Heart left ventricle (tissue), 16 donors: ENCODE data around the gene NRP1. TPM values are rescaled to one million over a fixed set of nuclear protein-coding genes. Genes with fewer than 3 reads are reported as not detected.

Source experiments
- ATAC-seq, 4 donors: fragments of 200-7000 bp; cut with Tn5 transposase; one replicate each; pipeline ENCODE4 v1.9.1; 2020 to 2022; ENCODE audit warnings: moderate library complexity in 4 of 4, mild to moderate bottlenecking in 3 of 4, moderate number of reproducible peaks in 1 of 4
- DNase-seq, 5 donors: peaks; one replicate each; pipeline ENCODE4 v3.0.0-alpha.2; 2020
- H3K27ac ChIP-seq, 12 donors: fragments of 200-600 bp; sonication (generic) in 4 of 12; one replicate each; pipeline versions ENCODE4 v1.5.0 to v1.8.0; 2016 to 2022; ENCODE audit warnings: mild to moderate bottlenecking in 2 of 12
- H3K27me3 ChIP-seq, 9 donors: fragments of 200-600 bp; sonication (generic) in 2 of 9; one replicate each; pipeline versions ENCODE4 v1.5.1 to v1.8.0; 2016 to 2022; ENCODE audit warnings: mild to moderate bottlenecking in 3 of 9
- H3K36me3 ChIP-seq, 9 donors: fragments of 200-600 bp; sonication (generic) in 2 of 9; one replicate each; pipeline versions ENCODE4 v1.5.0 to v1.8.0; 2018 to 2022; ENCODE audit warnings: mild to moderate bottlenecking in 2 of 9
- H3K4me1 ChIP-seq, 12 donors: fragments of 200-600 bp; sonication (generic) in 4 of 12; one replicate each; pipeline versions ENCODE4 v1.5.0 to v1.8.0; 2016 to 2022; ENCODE audit warnings: mild to moderate bottlenecking in 3 of 12
- H3K4me3 ChIP-seq, 12 donors: fragments of 200-600 bp; sonication (generic) in 4 of 12; one replicate each; pipeline versions ENCODE4 v1.5.0 to v1.8.0; 2017 to 2022; ENCODE audit warnings: mild to moderate bottlenecking in 9 of 12, moderate library complexity in 4 of 12
- H3K9me3 ChIP-seq, 12 donors: fragments of 200-600 bp; sonication (generic) in 4 of 12; one replicate each; pipeline versions ENCODE4 v1.5.0 to v1.8.0; 2016 to 2022; ENCODE audit warnings: mild to moderate bottlenecking in 1 of 12
- POLR2A ChIP-seq, 2 donors: fragments of 450-650 bp; IDR thresholded peaks; one replicate each; pipeline ENCODE4 v1.6.1; 2017; ENCODE audit warnings: antibody characterized with exemption in 2 of 2, mild to moderate bottlenecking in 2 of 2, moderate library complexity in 2 of 2
- WGBS, 4 donors: extraction: QIAGEN DNeasy Blood & Tissue Kit in 2 of 4; methylation state at CpG; one replicate each; pipeline versions ENCODE4 v1.1.5 to v1.1.7; 2013 to 2018; 5-methylcytosine and 5-hydroxymethylcytosine counted together
- intact Hi-C, 10 donors: fragments of 100-400 bp; cut with DNase I; formaldehyde crosslinking; loops; one replicate each; pipeline versions ENCODE4 v1.11.1 to v1.14.2; 2022
- polyA plus RNA-seq, 2 donors: library from polyadenylated mRNA; stranded (reverse); fragments of 200-250 nt; gene quantifications; one replicate each; pipeline ENCODE4 v1.2.3, GENCODE V29; 2013
- total RNA-seq, 9 donors: library from RNA; depleted of rRNA in 2 of 9; stranded (reverse); fragments of >200 nt in 2 of 9; fragmentation: NEBNext Ultra II Directional in 3 of 9; extraction: Animal tissue kit (Norgen Biotek cat#: 25700) in 3 of 9; gene quantifications; one replicate each; pipeline versions ENCODE4 v1.1.0 to v1.2.4, GENCODE V29; 2016 to 2023
- TF ChIP-seq, protein P1 (sequence below), 12 donors: fragments of 200-600 bp; sonication (generic) in 4 of 12; IDR thresholded peaks; one replicate each; pipeline versions ENCODE4 v1.5.0 to v1.8.0; 2018 to 2022; ENCODE audit warnings: antibody characterized with exemption in 12 of 12, mild to moderate bottlenecking in 5 of 12
- donor health status: ischemic (EF 13 %, LVEDD 7.1; RV severe dilation, severe dysfunction).
- donor health status: healthy with polysubstance abuse.
- donor health status: DM: no; HTN: yes; CAD: no.
- donor health status: DM: no; HTN: no; CAD: no.
- donor health status: ischemic (EF 25% LVEDD 6.9; RV normal size, moderate dysfunction).
- donor health status: ischemic (EF 25% LVEDD 5.7; RV mildly dilated, moderate dysfunction).
- donor health status: healthy.
- donor health status: DM: yes; HTN: yes; CAD: no.
- donor health status: ischemic (EF 35%, LVEDD 5.7; RV mildly dilated, moderate dysfunction).
- donor health status: nonischemic (EF 11% LVEDD 7.7; RV severe dilation, severe dysfunction).
- donor health status: DM: yes; HTN: yes; CAD: no.
- donor health status: PGD.
- donor health status: ischemic (EF 29% LVEDD 5.4; RV normal size, mild dysfunction).
- donor health status: nonischemic (EF 23%, LVEDD 6.1; RV moderate dilation, normal function).

The NRP1 gene
- total and polyA plus RNA-seq, 11 donors, result 47.1 to 279 (median 152) TPM

DNA sequence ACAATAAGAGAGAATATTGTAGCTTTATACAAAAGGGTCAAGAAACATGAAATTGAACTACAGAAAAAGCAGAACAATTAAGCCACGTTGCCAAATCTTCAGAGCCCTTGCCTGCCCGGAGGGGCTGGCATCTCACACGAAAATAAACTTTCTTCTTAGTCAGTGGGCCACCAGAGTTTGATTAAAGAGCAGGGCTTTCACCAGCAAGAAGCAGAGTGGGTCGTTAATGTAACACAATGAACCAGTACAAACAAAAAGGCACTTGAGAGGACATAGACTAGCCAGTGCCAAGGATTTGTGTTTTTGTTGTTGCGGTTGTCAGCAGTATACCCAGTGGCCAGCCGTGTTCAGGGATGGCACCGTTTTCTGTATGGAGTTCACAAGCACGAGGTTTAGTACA is 155.4 kb downstream of the NRP1 start:
- WGBS, 4 donors, result 60 to 72% (median 69%) methylated on average over 8 of the region's 8 CpGs
- H3K36me3 ChIP-seq, result peaks cover 0 to 78% (median 54%) of the 10 kb centered on the region in 9 donors

DNA sequence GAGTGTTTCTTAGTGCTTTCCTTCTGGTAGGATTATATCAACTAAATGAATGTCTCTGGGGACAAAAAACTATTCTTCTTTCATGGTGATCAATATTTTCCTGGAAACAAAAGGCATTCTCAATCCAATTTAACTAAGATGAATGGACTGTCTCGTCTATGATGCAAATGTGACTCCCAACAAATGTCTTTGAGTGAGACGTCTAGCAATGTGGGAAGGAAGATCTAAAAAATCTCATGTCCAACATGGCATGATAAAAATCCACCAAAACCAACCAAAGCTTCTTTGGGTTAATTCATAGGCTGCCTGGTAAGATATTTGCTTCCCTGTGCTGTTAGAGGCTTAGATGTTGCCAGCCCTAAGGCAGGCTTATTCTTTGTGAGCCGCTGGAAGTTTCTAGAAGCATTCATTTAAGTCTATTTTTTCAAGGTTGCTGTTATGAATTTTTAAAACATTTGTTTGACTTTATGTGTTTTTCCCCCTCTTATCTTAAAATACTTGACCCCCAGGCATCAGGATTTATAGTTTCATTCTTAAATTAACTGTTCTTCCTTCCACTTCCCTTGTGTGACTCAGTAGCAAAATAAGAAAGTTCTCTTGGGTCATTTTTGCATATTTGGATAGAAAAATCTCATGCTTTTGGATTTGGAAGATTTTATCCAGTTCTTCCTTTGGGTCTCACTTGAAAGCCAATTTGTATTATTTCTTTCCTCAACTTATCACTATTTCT is 156.3 kb downstream of the NRP1 start:
- no peak for ATAC-seq
- Histone ChIP-seq H3K36me3 (peaks cover 0 to 69% (median 45%) of the 10 kb centered on the region in 9 donors), H3K27me3 (no peaks in the 10 kb centered on the region), H3K4me3 (no peak overlapping the region), H3K4me1 (peaks cover 0 to 34% (median 13%) of the 10 kb centered on the region in 12 donors), H3K9me3 (no peaks in the 10 kb centered on the region), H3K27ac (peak overlapping the region in 9 of 12 donors; percentile 11 to 63 (median 53))
- no peak for TF ChIP-seq POLR2A (IDR thresholded peaks at IDR 0.05)
- TF ChIP-seq, protein P1, sequence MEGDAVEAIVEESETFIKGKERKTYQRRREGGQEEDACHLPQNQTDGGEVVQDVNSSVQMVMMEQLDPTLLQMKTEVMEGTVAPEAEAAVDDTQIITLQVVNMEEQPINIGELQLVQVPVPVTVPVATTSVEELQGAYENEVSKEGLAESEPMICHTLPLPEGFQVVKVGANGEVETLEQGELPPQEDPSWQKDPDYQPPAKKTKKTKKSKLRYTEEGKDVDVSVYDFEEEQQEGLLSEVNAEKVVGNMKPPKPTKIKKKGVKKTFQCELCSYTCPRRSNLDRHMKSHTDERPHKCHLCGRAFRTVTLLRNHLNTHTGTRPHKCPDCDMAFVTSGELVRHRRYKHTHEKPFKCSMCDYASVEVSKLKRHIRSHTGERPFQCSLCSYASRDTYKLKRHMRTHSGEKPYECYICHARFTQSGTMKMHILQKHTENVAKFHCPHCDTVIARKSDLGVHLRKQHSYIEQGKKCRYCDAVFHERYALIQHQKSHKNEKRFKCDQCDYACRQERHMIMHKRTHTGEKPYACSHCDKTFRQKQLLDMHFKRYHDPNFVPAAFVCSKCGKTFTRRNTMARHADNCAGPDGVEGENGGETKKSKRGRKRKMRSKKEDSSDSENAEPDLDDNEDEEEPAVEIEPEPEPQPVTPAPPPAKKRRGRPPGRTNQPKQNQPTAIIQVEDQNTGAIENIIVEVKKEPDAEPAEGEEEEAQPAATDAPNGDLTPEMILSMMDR (IDR thresholded peaks at IDR 0.05), result no peak
- intact Hi-C loops, result no loop called here
- DNase-seq, result no peak
- 24 to 76% (median 42%) methylated on average over 3 of the region's 3 CpGs for WGBS, 4 donors

More for the DNA sequence above, 155.4 kb downstream of the NRP1 start:
- no peaks in the 10 kb centered on the region for H3K9me3 ChIP-seq
- H3K4me3 ChIP-seq, result no peak overlapping the region
- DNase-seq (no peak), ATAC-seq (peak in 1 of 4 donors; percentile 10)
- peak overlapping the region in 11 of 12 donors; percentile 3 to 71 (median 53) for H3K27ac ChIP-seq
- intact Hi-C loops, result no loop called here
- peaks cover 0 to 34% (median 13%) of the 10 kb centered on the region in 12 donors for H3K4me1 ChIP-seq
- no peaks in the 10 kb centered on the region for H3K27me3 ChIP-seq
- no peak for TF ChIP-seq POLR2A (IDR thresholded peaks at IDR 0.05)
- TF ChIP-seq, protein P1 (IDR thresholded peaks at IDR 0.05), result no peak

DNA sequence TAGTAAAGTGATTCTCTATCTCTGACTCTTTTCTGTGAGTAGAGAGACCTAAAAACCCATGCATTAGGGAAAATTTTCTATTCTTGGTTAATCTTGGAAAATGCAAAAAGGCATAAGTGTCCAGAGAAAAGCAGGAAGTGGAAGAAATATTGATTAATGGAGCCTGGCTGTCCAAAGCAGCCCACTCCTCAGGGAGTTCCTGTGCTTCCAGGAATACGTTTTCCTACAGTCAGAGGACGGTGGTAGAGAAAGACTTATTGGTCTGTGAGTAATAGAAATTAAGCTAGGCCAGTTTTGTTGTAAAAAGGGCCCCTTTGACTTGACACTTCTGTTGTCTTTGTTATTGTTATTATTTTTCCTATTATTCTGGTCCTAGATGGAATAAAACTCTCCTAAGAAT is 157.8 kb downstream of the NRP1 start:
- WGBS, 4 donors, result 63 to 85% (median 74%) methylated on average over 2 of the region's 2 CpGs
- peak overlapping the region in 2 of 12 donors; percentile 7 to 23 for H3K27ac ChIP-seq
- H3K36me3 ChIP-seq, result peaks cover 0 to 54% (median 30%) of the 10 kb centered on the region in 9 donors
- H3K27me3 ChIP-seq, result no peaks in the 10 kb centered on the region
- intact Hi-C loops, result no loop called here
- no peak overlapping the region for H3K4me3 ChIP-seq
- TF ChIP-seq, protein P1 (IDR thresholded peaks at IDR 0.05), result no peak
- no peak for TF ChIP-seq POLR2A (IDR thresholded peaks at IDR 0.05)
- ATAC-seq, result no peak
- no peaks in the 10 kb centered on the region for H3K9me3 ChIP-seq
- no peak for DNase-seq
- H3K4me1 ChIP-seq, result peaks cover 0 to 34% (median 13%) of the 10 kb centered on the region in 12 donors

DNA sequence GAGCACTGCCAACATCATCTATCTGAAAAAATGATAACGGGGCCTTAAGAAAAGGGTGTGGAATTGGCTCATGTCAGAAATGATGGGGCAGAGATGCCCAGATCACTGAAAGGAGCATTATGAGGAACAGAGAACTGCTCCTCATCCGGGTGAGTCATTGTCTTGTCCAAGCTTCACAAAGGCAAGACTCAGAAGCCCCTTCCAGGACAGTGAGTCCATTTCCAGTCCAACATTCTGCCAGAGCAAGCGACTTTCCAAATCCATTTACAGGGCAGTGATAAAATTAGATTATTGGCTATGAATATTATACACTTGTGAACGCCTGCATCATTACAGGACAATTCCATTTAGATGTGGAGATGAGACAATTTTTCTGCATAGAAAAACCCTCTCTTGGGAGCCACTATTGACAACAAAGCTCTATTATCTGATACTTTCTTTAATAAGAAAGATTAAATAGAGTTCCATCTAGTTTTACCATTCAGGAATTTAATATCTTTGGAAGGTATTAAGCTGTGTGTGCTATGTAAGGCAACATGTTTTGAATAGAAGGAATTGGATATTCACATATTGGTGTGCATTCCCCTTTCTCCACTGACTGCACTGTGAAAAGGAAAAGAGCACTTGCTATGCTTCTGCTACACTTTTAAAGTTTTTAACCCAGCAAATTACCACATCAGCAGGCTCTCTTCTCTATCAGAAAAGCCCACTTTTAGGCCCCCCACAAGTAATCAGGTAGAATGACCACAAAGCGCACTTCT is 159.6 kb downstream of the NRP1 start:
- ATAC-seq, result peak in 1 of 4 donors; percentile 27
- WGBS, 4 donors, result 58 to 73% (median 63%) methylated on average over 5 of the region's 5 CpGs
- H3K4me1 ChIP-seq, result peaks cover 0 to 34% (median 13%) of the 10 kb centered on the region in 12 donors
- TF ChIP-seq, protein P1 (IDR thresholded peaks at IDR 0.05), result no peak
- no peak for TF ChIP-seq POLR2A (IDR thresholded peaks at IDR 0.05)
- no peak for DNase-seq
- H3K27me3 ChIP-seq, result no peaks in the 10 kb centered on the region
- H3K9me3 ChIP-seq, result no peaks in the 10 kb centered on the region
- intact Hi-C loops, result no loop called here
- no peak overlapping the region for H3K27ac ChIP-seq
- no peak overlapping the region for H3K4me3 ChIP-seq
- peaks cover 0 to 36% (median 12%) of the 10 kb centered on the region in 9 donors for H3K36me3 ChIP-seq
